ENCODE measurements around the gene SEC61A2.
A peak's percentile ranks its signal among the peaks of the same experiment; 100 is the strongest.

The SEC61A2 gene

GRCh38 chr10:12200850-12201249 is 71.4 kb downstream of the SEC61A2 start:
- no peak for DNase-seq

DNA sequence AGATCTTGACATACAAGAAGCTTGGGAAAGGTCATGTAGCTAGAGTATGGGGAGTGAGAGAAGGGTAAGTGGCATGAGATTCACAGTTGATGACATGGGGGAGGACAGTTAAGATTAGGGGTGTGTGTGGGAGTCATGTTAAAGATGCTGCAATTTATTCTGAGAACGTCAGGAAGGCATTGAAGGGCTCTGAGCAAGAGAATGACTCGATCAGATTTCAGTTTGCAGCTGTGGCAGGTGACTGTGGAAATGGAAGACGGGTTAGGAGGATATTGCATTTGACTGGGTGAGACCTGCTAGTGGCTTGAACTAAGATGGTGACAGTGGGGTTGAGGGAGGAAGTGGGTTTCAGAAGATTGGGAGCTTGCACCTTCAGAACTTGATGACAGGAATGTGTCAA is 72.1 kb downstream of the SEC61A2 start:
- no peak for DNase-seq

- no peak for DNase-seq
These were observed 72.7 kb downstream of the SEC61A2 start for GRCh38 chr10:12202226-12202625.

DNA sequence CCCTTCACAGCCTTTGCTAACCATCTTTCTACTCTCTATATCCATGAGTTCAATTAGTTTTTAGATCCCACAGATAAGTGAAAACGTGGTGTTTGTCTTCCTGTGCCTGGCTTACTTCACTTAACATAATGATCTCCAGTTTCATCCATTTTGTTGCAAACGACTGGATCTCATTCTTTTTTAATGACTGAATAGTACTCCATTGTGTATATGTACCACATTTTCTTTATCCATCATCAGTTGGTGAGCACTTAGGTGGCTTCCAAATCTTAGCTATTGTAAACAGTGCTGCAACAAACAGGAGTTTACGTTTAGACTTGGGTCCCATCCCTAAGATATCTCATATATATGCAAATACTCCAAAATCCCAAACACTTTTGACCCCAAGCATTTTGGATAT is 75.6 kb downstream of the SEC61A2 start:
- no peak for DNase-seq

GRCh38 chr10:12207114-12207513 is 77.6 kb downstream of the SEC61A2 start:
- DNase-seq, result no peak

GRCh38 chr10:12208460-12208859 is 79.0 kb downstream of the SEC61A2 start:
- DNase-seq, result peak; percentile 95

- no peak for DNase-seq
These were observed 83.0 kb downstream of the SEC61A2 start for GRCh38 chr10:12212454-12212853.

- no peak for DNase-seq
These were observed 84.1 kb downstream of the SEC61A2 start for GRCh38 chr10:12213621-12214020.

GRCh38 chr10:12214093-12214492 is 84.6 kb downstream of the SEC61A2 start:
- DNase-seq, result no peak

DNA sequence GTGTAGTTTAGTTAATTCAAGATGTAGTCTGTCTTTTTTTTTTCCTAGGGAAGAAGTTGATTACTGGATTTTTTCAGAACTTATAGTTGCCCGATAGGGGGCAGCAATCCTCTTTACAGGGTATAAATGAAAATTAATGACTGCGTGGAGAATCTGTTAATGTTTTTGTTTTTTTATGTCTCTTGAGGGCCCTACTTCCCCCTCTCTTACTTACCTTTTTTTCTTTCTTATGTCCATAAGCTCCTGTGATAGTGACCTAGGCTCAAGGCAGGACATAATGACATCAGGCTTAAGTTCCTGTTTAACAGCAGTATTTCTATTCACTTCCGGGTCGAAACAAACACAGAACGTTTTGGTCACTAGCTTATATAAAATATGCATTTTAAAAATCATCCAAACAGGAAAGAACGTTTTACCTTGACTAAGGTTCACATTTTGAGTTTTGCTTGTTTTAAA is 85.3 kb downstream of the SEC61A2 start:
- peak; percentile 85 for DNase-seq

Data from hematopoietic multipotent progenitor cell treated with erythropoietin and hydrocortisone succinate and interleukin-3 and kit ligand, for 8 days (in vitro differentiated cells).